Breast epithelium (tissue), 4 donors: ENCODE results near the gene GFRA1. TPM values are rescaled to one million over a fixed set of nuclear protein-coding genes. Genes with fewer than 3 reads are reported as not detected.

Experiments used
- DNase-seq, 2 donors: peaks; one replicate each; pipeline ENCODE4 v3.0.0-alpha.2; 2019; ENCODE audit warnings: low spot score in 2 of 2
- H3K27ac ChIP-seq, 2 donors: fragments of 200-600 bp; sonication (generic) in 1 of 2; one replicate each; pipeline ENCODE4 v1.5.1; 2016 to 2019; ENCODE audit warnings: mild to moderate bottlenecking in 1 of 2
- H3K27me3 ChIP-seq, 2 donors: fragments of 200-600 bp; sonication (generic) in 1 of 2; one replicate each; pipeline versions ENCODE4 v1.5.1 to v1.6.0; 2017 to 2019; ENCODE audit warnings: control low read depth in 1 of 2, mild to moderate bottlenecking in 1 of 2
- H3K36me3 ChIP-seq: fragments of 200-600 bp; one replicate; pipeline ENCODE4 v1.5.1; 2019
- H3K4me1 ChIP-seq, 2 donors: fragments of 200-600 bp; sonication (generic); one replicate each; pipeline ENCODE4 v1.5.1; 2016 to 2019; ENCODE audit warnings: control low read depth in 1 of 2
- H3K4me3 ChIP-seq, 3 donors: fragments of 200-600 bp; sonication (generic); 1 replicate in 2 of 3; 2 replicates in 1 of 3; pipeline ENCODE4 v1.5.1; 2016 to 2019; ENCODE audit warnings: mild to moderate bottlenecking in 3 of 3, moderate library complexity in 2 of 3
- H3K9me3 ChIP-seq, 2 donors: fragments of 200-600 bp; sonication (generic) in 1 of 2; one replicate each; pipeline ENCODE4 v1.5.1; 2016 to 2019; ENCODE audit warnings: control low read depth in 1 of 2
- CTCF ChIP-seq, 3 donors: fragments of 450-650 bp; IDR thresholded peaks; one replicate each; pipeline ENCODE4 v1.5.1; 2016 to 2017; ENCODE audit warnings: antibody characterized with exemption in 3 of 3, mild to moderate bottlenecking in 3 of 3, moderate library complexity in 3 of 3
- POLR2A ChIP-seq: fragments of 450-650 bp; IDR thresholded peaks from one replicate; pipeline ENCODE4 v1.6.1; 2016; ENCODE audit warnings: antibody characterized with exemption, mild to moderate bottlenecking, moderate library complexity
- POLR2AphosphoS5 ChIP-seq, 3 donors: sonication (generic); formaldehyde crosslinking; IDR thresholded peaks; one replicate each; pipeline ENCODE4 v1.6.1; 2017; ENCODE audit warnings: antibody characterized with exemption in 3 of 3
- intact Hi-C: fragments of 100-400 bp; cut with DNase I; formaldehyde crosslinking; loops from one replicate; pipeline ENCODE4 v1.15.1; 2023; ENCODE audit warnings: low total_unique reads
- total RNA-seq, 3 donors: library from RNA; depleted of rRNA; stranded (reverse); fragments of >200 nt; gene quantifications; one replicate each; pipeline ENCODE4 v1.1.0, GENCODE V29; 2016

The GFRA1 gene
- total RNA-seq, 3 donors from 2014 or later = 88.2 to 153 (median 98.5) TPM

DNA sequence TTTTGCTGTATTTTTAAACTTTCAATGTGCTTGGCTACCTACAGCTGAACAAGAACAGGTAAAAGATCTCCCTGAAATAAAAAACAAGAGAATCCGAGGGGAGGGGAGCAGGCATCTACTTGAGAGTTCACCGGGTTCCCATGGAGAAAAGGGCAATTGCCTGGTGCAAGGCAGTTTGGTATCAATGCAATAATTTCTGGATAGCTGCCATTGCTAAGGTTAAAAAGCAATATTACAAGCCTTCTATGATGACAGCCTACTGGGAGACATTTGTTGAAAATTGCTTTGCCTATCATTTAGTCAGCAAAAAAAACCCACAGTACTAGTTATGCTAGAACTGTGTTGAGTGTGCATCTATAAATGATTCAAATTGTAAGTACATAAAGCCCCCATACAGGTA is 82.1 kb downstream of the GFRA1 start:
- intact Hi-C loops = no loop called here

GRCh38 chr10:116186273-116186672 is 86.7 kb downstream of the GFRA1 start:
- no peak for DNase-seq
- Histone ChIP-seq H3K9me3 (no peaks in the 10 kb centered on the region), H3K4me3 (no peak overlapping the region), H3K27me3 (no peaks in the 10 kb centered on the region), H3K4me1 (no peaks in the 10 kb centered on the region), H3K27ac (no peak overlapping the region), H3K36me3 (no peaks in the 10 kb centered on the region)
- intact Hi-C loops = no loop called here
- no peak for TF ChIP-seq CTCF (IDR thresholded peaks at IDR 0.05)
- TF ChIP-seq POLR2A = no peak
- TF ChIP-seq POLR2AphosphoS5 (IDR thresholded peaks at IDR 0.05) = no peak

More for the DNA sequence above, 82.1 kb downstream of the GFRA1 start:
- Histone ChIP-seq H3K4me3 (no peak overlapping the region), H3K36me3 (no peaks in the 10 kb centered on the region), H3K9me3 (peaks cover 2 to 13% of the 10 kb centered on the region in 2 donors), H3K4me1 (no peaks in the 10 kb centered on the region), H3K27me3 (no peaks in the 10 kb centered on the region), H3K27ac (no peak overlapping the region)
- no peak for DNase-seq
- TF ChIP-seq POLR2A = no peak
- no peak for TF ChIP-seq POLR2AphosphoS5 (IDR thresholded peaks at IDR 0.05)
- no peak for TF ChIP-seq CTCF (IDR thresholded peaks at IDR 0.05)

DNA sequence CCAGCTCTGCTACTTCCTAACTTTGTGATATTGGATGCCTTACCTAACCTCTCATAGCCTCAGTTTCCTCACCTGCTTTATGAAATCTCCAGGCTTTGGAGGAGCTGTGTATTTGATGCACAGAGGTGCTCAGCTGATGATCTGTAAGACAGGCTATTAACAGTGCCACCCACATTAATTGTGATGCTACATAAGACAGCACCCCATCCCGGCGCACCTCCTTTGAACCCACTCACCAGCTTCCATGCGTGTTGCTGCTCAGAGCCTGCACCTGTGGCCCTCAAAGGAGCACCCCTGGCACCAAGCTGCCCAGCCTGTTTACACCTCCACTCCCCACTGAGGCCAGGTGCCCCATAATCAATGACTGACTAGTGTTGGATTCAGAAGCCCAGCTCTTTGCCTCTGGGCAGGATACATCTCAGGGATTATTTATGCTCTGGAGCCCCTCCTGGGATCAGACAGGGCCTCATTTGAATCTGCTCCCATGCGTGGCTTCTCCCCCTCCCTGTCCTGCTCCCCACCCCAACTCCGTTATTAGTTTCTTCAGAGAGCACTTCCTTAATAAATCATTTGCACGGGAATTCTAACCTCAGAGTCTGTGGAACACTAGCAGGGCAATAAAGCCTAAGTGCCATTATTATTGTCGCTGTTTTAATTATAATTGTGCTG is 87.7 kb downstream of the GFRA1 start:
- Histone ChIP-seq H3K4me1 (no peaks in the 10 kb centered on the region), H3K4me3 (no peak overlapping the region), H3K27me3 (no peaks in the 10 kb centered on the region), H3K27ac (no peak overlapping the region), H3K9me3 (no peaks in the 10 kb centered on the region), H3K36me3 (no peaks in the 10 kb centered on the region)
- TF ChIP-seq POLR2AphosphoS5 (IDR thresholded peaks at IDR 0.05) = no peak
- TF ChIP-seq POLR2A = no peak
- no peak for TF ChIP-seq CTCF (IDR thresholded peaks at IDR 0.05)
- DNase-seq = no peak
- intact Hi-C loops = no loop called here

DNA sequence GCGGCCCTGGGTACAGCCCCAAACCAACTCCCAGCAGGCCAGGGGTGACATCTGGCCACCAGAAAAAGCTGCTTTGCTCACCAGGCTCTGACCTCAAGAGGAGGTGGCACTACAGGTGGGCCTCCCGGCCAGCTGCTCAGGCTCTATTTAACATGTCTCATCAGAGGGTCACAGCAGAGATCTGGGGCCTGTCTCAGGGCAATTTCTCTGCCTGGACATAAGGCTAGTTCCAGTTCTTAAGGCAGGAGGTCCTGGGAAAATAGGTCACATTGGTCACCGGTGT is 88.6 kb downstream of the GFRA1 start:
- Histone ChIP-seq H3K27ac (no peak overlapping the region), H3K9me3 (no peaks in the 10 kb centered on the region), H3K4me3 (no peak overlapping the region), H3K36me3 (no peaks in the 10 kb centered on the region), H3K27me3 (no peaks in the 10 kb centered on the region), H3K4me1 (no peaks in the 10 kb centered on the region)
- intact Hi-C loops = no loop called here
- no peak for DNase-seq
- TF ChIP-seq POLR2AphosphoS5 (IDR thresholded peaks at IDR 0.05) = no peak
- TF ChIP-seq CTCF (IDR thresholded peaks at IDR 0.05) = no peak
- no peak for TF ChIP-seq POLR2A

- no peak for DNase-seq
- no peak overlapping the region for H3K27ac ChIP-seq
- intact Hi-C loops = no loop called here
- TF ChIP-seq POLR2AphosphoS5 (IDR thresholded peaks at IDR 0.05) (no peak), CTCF (IDR thresholded peaks at IDR 0.05) (no peak), POLR2A (no peak)
- no peaks in the 10 kb centered on the region for H3K4me1 ChIP-seq
- H3K9me3 ChIP-seq = no peaks in the 10 kb centered on the region
- no peak overlapping the region for H3K4me3 ChIP-seq
- no peaks in the 10 kb centered on the region for H3K27me3 ChIP-seq
- H3K36me3 ChIP-seq = no peaks in the 10 kb centered on the region
Observed at GRCh38 chr10:116183733-116184511, 89.1 kb downstream of the GFRA1 start.
